Middle frontal gyrus (tissue), 1 donor: ENCODE data around the gene PNPLA5.
A peak's percentile ranks its signal among the peaks of the same experiment; 100 is the strongest.
"Not testable (repeated sequence)": the region's sequence is repeated elsewhere in the genome, so short reads cannot be mapped to it uniquely, and the experiment has no call there.

Source experiments
- DNase-seq: peaks from one replicate; pipeline ENCODE4 v3.0.0-alpha.2; 2015; ENCODE audit warnings: low spot score; ENCODE audit errors: extremely low spot score

The PNPLA5 gene, protein sequence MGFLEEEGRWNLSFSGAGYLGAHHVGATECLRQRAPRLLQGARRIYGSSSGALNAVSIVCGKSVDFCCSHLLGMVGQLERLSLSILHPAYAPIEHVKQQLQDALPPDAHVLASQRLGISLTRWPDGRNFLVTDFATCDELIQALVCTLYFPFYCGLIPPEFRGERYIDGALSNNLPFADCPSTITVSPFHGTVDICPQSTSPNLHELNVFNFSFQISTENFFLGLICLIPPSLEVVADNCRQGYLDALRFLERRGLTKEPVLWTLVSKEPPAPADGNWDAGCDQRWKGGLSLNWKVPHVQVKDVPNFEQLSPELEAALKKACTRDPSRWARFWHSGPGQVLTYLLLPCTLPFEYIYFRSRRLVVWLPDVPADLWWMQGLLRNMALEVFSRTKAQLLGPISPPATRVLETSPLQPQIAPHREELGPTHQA

DNA sequence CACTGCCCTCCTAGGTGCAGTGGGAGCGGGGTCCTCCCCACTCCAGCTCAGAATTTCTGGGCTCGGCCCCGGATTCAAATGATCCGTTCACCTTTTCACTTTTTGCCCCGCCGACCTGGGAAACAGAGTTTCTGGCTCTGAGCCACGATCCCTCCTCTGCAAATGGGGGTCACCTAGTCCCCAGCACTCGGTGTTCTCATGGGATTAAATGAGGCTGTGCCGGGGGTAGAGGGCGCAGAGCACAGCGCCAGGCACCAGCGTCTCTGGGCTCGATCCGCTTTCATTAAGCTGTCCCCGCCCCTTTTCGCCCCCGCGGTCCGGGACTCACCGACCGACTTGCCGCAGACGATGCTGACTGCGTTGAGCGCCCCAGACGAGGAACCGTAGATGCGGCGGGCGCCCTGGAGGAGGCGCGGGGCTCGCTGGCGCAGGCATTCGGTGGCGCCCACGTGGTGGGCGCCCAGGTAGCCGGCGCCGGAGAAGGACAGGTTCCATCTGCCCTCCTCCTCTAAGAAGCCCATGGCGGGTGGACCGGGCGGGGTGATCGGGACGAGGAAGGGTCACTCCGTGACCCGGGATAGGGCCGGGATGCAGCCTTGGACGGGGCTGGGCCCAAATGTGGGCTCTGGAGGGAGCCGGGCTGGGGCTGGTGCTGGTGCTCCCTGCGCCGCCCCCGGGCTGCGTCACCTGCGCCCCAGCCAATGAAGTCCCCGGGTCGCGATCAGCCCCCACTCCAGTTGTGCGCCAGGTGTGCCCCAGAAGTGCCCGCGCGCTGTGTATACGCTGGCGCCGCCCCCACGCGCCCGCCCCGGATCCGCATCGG is at the start of gene PNPLA5:
Gene PNPLA5, minus strand, starts transcription at position 654 of the 823 bp plus-strand sequence. Its CDS starts 133 bp downstream, at position 521.
- DNase-seq, result no peak

DNA sequence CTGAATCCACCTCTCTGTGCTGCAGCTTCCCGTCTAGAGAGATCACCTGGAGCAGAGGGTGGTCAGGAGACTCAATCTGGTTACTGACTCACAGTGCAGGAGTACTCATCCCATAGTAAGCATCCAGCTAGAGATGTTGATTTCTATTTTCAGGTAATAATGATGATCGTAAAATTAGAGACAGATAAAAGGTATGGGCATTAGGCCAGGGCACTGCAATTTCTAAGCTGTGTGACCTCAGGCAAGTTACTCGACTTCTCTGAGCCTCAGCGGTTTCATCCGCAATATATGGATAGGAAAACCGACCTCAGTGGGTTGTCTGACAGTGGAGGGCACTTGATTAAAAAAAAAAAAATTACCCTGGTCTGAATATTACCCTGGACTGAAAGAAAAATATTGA is 49.6 kb upstream of the PNPLA5 start:
- DNase-seq, result no peak

DNA sequence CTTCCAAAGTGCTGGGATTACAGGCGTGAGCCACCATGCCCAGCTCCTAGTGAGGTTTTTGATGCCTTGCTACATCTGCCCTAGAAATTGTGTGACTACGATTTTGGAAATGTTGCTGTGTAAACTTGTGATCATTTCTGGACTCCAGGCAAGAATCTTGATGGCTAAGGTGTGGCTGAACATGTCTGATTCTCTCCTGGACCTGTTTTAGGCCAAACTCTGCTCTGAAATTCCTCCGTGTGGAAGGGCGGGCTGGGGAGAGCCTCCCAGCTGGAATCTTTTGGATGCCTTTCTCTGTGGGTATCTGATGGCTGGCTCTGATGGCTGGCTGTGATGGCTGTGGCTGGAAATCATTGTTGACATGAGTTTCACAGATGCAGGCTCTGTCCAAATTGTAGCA is 40.0 kb upstream of the PNPLA5 start:
- DNase-seq, result no peak

DNA sequence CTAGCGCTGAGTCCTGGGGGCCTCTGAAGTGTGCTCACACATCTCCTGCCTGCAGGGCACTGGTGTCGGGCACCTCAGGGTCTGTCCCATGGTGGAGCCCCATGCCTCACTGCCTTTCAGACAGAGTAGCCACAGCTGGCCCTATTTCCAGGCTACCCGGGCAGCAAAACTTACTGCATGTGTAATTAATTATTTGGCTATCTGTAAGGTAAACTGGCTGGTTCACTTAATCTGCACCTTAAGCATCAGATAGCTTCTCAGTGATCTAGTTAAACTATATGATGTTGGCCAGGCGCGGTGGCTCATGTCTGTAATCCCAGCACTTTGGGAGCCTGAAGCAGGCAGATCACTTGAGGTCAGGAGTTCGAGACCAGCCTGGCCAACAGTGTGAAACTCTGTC is 37.1 kb upstream of the PNPLA5 start:
- DNase-seq, result no peak

DNA sequence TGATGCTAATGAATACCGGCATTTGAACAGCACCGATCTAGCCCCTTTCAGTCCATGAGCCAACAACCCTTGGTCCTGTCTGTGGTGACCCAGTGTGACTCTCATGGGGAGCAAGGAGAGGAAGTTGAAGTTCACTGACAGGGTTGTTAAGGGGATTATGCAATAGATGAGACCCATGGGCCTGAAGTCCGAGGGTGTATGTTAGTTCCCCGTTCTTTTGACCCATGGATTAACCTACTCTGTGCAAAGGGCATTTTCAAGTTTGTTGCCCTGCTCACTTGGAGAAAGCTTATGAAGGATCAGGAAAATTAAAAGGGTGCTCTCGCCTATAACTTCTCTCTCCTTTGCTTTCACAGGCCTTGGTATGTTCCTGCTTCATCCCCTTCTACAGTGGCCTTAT is 36.7 kb upstream of the PNPLA5 start:
- DNase-seq, result no peak

DNA sequence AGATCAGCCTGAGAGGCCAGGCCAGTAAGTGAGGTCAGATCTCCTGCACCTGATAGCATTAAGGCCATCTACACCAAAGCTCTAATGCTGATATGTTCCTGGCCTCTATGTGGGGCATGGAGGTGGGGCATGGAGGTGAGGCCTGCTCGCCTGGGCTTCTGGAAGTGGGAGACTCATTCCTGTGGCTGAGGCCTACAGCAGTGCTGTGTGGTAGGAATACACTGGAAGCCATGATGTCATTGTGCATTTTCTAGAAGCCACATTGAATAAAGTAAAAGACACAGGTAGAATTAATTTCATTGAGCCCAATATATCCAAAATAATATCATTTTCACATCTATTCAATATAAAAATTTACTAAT is 34.5 kb upstream of the PNPLA5 start:
- no peak for DNase-seq

DNA sequence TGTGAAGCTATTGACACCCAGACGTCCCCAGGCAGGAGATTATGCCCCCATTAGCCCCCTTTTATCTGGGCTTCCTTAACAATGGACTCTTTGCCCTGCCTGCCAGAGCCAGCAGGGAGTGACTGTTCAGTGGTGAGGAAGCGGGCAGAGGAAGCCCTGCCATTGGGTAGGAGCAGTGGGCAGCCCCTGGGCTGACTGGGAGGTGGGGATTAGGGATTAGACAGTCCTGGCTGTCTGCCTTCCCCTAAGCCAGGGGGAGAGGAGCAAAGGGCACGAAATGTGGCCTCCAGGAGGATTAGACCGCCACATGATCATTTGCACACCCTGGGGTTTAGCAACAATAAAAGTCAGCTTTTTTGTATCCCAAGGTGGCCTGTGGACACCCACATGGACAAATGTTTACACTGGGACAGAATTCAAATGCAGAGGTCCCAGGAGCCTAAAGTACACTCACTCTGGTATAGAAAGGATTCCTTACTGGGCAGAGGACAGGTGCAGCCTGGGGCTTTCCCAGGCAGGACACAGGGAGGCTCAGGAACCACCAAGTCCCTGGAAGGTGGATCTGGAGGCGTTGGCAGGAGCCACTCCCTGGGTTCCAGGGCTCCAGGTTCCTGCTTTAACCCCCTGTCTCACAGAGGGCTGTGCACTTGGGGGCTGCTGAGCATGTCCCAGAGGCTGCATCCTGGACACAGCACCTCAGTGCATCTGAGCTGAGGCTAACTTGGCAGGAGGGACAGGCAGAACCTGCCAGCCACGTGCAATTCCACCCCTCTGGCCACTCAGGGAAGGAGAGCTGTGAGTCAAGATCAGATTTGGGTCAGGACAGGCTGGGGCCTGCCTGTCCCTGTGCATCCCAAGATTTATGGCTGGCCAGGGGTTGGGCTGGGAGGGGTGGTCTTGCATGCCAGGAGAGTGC is 33.9 kb upstream of the PNPLA5 start:
- DNase-seq, result no peak

DNA sequence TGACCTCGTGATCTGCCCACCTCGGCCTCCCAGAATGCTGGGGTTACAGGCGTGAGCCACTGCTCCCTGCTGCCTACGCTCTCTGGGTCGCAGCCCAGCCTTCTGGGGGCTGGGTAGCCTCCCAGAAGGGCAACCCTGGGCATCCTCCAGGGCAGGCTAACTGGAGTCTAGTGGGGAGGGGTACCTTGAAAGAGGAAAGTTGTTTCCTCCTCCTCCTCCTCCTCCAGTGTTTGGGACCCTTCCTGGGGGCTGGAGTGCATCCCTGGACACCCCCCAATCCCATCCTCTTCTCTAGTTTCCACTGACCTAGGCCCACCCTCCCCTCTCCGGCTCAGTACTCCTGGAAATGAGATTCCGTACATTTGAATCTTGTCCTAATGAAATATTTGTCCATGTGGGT is 33.1 kb upstream of the PNPLA5 start:
- no peak for DNase-seq

DNA sequence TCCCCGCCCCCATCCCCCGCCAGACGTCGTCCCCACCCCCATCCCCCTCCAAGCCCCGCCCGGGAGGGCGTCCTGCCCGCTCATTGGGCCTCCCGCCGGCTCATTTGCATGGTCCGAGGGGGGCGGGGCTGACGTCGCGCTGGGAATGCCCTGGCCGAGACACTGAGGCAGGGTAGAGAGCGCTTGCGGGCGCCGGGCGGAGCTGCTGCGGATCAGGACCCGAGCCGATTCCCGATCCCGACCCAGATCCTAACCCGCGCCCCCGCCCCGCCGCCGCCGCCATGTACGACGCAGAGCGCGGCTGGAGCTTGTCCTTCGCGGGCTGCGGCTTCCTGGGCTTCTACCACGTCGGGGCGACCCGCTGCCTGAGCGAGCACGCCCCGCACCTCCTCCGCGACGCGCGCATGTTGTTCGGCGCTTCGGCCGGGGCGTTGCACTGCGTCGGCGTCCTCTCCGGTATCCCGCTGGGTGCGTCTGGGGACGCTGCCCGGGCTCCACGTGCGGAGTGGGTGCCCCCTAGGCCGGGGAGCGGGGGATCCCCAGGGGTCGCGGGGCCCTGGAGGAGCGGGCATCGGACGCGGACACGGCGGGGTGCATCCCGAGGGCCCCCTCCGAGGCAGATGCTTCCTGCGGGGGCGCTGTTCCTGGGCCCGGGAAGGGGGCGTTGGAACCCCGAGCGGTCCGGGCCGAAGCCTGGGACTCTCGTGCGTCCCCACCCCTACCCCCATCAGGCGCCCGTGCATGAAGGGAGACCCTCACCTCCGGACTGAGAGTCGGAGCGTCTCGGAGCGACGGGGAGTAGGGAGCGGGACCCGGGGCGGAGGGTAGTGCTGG is 32.0 kb upstream of the PNPLA5 start, which contains the start of gene PNPLA3:
Gene PNPLA3, plus strand, starts transcription at position 175 of the 834 bp plus-strand sequence. Its CDS starts 107 bp downstream, at position 282.
- peak; percentile 81 for DNase-seq

DNA sequence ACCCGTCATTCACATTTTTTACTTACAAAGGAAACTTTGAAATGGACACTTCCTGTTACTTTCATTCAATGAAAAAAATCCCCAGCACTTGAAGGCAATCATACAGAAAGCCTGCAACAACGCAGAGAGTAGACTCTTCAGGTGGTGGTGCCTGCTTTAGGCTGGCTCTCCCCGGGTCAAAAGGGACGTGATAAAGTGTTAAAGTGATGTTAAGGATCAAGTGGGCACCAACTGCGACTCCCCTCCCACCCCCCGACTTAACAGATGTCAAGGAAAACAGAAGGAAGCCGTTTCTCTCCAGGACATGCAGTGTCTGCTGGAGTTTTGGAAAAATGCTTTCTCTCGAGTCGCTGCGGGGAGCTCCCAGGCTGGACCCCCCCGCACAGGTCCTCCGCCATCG is 31.4 kb upstream of the PNPLA5 start:
- DNase-seq, result no peak

DNA sequence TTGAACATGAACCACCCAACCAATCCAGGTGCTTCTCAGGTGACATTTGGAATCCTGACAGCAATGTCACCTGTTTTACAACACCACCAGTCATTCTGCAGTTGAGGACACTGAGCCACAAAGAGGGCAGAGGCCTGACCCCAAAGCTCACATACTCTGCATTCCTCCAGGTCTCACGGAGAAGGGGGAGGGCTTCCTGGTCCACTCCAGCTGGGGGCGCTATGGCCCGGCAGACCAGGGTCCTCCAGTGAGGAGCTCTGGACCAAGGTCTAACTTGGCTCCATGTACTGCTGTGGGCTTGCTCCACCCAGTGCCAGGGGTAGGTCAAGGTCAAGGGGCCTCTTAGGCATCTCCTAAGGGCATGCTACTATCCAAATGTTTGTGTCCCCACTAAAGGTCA is 30.3 kb upstream of the PNPLA5 start:
- DNase-seq, result no peak

DNA sequence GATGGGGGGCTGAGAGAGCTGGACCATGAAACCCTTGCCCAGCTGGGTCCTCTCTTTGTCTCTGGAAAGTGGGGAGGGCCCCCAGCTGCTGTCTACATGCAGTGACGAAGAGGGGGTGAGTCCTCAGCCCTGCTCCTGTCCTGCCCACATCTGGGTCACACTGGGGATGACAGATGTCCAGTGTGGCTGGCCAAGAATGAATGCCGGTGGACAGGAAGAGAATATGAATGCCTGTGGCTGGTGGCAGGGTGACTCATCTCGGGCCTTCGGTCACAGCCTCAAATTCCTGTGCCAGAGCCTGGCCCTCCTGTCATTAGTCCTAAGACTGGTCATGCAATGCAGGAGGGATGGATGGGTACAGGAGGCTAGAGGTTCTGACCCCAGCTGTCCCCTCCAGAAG is 29.6 kb upstream of the PNPLA5 start:
- no peak for DNase-seq

DNA sequence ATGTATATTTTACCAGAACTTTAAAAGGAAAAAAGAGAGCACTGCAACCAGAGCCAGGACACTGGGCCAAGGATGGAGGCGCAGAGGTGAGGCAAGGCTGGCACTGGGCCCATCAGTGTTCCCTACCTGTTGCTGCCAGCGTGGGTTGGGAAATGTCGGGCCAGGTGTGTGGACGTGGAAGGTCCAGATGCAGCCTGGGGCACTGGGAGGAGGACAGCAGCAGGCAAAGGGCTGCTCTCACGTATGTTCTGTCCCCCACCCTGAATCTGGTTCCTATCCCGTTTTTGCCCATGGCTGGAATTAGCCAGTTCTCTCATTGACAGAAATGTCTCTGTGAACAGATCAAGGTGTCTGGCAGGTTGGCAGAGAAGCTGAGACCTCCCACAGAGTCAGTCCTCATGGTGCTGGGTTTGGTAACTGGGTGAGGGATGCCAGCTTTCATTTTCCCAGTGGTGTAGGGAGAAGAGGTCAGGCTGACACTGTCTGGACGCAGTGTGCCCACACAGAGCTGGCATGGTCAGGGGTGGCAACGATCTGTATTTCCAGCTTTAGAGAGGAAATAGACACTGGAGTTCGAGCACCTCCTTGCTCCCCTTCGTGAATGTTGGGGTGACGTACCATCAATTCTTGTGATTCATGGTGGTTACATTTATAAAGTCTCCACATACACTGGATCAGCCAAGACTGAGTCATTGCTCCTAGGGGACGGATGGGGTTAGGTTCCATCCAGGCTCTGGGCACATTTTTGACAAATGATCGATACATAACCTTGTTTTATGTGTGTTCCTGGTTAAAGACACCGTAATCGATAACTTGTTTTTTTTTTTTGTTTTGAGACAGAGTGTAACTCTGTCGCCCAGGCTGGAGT is 27.5 kb upstream of the PNPLA5 start:
- no peak for DNase-seq

DNA sequence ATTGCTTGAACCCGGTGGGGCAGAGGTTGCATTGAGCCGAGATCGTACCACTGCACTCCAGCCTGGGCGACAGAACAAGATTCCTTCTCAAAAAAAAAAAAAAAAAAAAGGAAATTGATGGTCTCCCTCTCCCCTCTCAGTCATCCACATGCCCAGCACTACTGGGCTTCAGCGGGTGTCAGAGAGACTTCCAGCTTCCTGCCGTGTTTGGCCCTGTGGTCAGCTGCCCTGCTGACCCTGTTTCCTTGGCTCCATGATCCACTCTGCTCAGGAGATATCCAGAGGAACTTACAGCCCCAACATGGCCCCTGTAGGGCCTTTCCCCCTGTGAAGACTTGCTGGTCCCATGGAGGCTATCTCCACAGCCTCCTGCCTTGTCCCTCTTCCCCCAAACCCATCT is 25.7 kb upstream of the PNPLA5 start:
- DNase-seq, result no peak

DNA sequence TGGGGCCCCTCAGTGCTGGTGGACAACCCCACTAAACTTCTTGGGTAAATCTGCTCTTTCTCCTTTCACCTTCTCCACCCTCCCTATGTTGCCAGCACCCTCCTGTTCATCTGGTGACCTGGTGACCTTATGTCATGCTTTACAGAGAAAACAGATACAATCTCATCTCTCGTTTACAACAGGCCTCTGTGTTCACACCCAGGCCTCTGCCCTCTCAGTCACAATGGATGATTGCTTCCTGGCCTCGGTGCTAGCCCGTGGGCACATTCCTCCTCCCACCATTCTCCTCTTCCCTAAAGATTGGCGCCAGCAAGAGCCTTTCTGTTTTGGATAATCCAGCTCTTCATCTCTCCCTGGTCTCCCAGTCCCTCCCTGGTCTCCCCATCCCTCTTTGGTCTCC is 19.5 kb upstream of the PNPLA5 start:
- no peak for DNase-seq

DNA sequence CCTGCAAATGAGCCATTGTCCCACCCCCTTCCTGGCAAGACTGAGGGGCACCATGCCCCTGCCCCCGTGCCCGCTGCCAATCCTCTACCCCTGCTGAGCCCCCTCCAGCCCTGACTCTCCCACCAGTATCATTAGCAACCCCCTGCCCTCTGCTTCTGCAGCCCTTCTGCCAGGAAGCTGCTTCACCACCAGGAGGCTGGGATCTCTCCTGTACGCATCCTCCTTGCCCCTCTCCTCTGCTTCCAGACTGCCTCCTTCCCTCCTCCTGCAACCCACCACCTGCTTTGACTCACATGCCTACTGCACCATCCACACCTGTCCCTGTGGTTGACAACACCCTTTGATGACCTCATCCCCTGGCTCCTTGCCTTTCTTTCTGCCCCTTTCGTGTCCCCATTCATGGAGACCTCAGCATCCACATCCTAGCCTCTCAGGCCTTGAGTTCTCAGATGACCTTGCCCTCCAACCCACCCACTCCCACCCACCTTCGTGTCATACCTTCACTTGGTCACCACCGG is 18.4 kb upstream of the PNPLA5 start:
- no peak for DNase-seq

DNA sequence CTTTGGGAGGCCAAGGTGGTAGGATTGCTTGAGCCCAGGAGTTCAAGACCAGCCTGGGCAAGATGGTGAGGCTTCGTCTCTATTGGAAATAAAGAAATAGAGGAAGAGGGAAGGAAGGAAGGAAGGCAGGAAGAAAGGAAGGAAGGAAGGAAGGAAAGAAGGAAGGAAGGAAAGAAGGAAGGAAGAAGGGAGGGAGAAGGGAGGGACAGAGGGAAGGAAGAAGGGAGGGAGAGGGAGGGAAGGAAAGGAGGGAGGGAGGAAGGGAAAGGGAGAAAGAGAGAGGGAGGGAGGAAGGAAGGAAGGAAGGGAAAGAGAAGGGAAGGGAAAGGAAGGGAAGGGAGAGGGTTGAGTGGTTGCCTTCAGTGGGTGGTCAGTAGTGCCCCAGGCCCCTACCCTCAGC is 17.9 kb upstream of the PNPLA5 start:
- no peak for DNase-seq

DNA sequence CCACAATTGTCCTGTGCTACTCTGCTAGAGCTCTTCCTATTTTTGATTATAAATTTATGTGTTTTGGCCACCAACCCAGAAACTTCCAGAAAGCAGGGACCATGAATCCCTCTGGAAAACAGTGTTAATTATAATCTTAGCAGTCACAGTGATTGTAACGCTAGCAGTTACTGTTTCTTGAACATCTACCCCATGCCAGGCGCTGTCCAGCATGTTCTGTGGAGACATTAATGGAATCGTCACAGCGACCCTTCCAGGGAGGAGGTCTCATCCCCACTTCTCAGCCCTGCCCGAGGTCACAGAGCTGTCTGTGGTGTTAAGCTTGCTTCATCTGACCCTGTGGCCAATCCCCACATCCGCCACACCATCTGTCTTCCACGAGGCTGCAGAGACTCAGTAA is 13.9 kb upstream of the PNPLA5 start:
- no peak for DNase-seq

DNA sequence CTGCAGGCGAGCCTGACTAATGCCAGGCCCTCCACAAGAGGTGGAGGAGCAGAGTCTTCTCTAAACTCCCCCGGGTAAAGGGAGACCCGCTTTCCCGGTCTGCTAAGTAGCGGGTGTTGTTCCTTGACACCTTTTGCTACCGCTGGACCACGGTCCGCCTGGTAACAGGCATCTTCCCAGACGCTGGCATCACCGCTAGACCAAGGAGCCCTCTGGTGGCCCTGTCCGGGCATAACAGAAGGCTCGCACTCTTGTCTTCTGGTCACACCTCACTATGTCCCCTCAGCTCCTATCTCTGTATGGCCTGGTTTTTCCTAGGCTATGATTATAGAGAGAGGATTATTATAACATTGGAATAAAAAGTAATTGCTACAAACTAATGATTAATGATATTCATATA is 12.6 kb upstream of the PNPLA5 start:
- DNase-seq, result not testable (repeated sequence)
